GM23338 (cell line): ENCODE results near the gene EGLN3.
A peak's percentile ranks its signal among the peaks of the same experiment; 100 is the strongest.

ENCODE experiments used
- CREB1 ChIP-seq: fragments of 250-450 bp; sonication (Bioruptor Pico); IDR thresholded peaks from 2 replicates; pipeline ENCODE4 v1.5.0; 2020; ENCODE audit warnings: low read depth, mild to moderate bottlenecking, moderate library complexity
- CTCF ChIP-seq, 2 experiments: fragments of 200-600 bp in 1 of 2; sonication (generic) in 1 of 2; conservative IDR thresholded peaks; 2 replicates each; pipeline versions ENCODE4 v1.5.1 to v1.6.1; 2016 to 2017; ENCODE audit warnings: antibody characterized with exemption in 2 of 2, low read depth in 2 of 2, mild to moderate bottlenecking in 2 of 2, moderate library complexity in 1 of 2
- ETS1 ChIP-seq: IDR thresholded peaks from 2 replicates; pipeline ENCODE4 v1.6.1; 2016; ENCODE audit warnings: antibody characterized with exemption
- EZH2 ChIP-seq: fragments of 200-600 bp; sonication (generic); IDR thresholded peaks from one replicate; pipeline ENCODE4 v1.8.0; 2017; ENCODE audit warnings: antibody characterized with exemption, mild to moderate bottlenecking, low read depth; ENCODE audit not compliant: unreplicated experiment
- EZH2phosphoT487 ChIP-seq: fragments of 200-600 bp; sonication (generic); IDR thresholded peaks from one replicate; pipeline ENCODE4 v1.8.1; 2018; ENCODE audit warnings: antibody characterized with exemption; ENCODE audit not compliant: unreplicated experiment
- JUNB ChIP-seq: IDR thresholded peaks from one replicate; pipeline ENCODE4 v1.6.1; 2016; ENCODE audit warnings: antibody characterized with exemption; ENCODE audit not compliant: unreplicated experiment
- NANOG ChIP-seq: IDR thresholded peaks from 2 replicates; pipeline ENCODE4 v1.6.1; 2016; ENCODE audit warnings: antibody characterized with exemption, borderline replicate concordance
- POLR2AphosphoS5 ChIP-seq: IDR thresholded peaks from 2 replicates; pipeline ENCODE4 v1.6.1; 2016; ENCODE audit warnings: antibody characterized with exemption, low read depth
- REST ChIP-seq: IDR thresholded peaks from one replicate; pipeline ENCODE4 v1.6.1; 2018; ENCODE audit warnings: antibody characterized with exemption; ENCODE audit not compliant: unreplicated experiment
- STAT1 ChIP-seq: IDR thresholded peaks from one replicate; pipeline ENCODE4 v1.6.1; 2016; ENCODE audit warnings: antibody characterized with exemption; ENCODE audit not compliant: unreplicated experiment
- ZNF114 ChIP-seq: fragments of 250-450 bp; sonication (Bioruptor Pico); IDR thresholded peaks from 2 replicates; pipeline ENCODE4 v1.5.0; 2020; ENCODE audit warnings: mild to moderate bottlenecking, moderate library complexity
- ZNF331 ChIP-seq: fragments of 250-450 bp; sonication (Bioruptor Pico); IDR thresholded peaks from 2 replicates; pipeline ENCODE4 v1.5.0; 2020; ENCODE audit warnings: low read depth, mild to moderate bottlenecking, moderate library complexity

GRCh38 chr14:33950320-33951182 is at the start of gene EGLN3:
- TF ChIP-seq CTCF (conservative IDR thresholded peaks at IDR 0.05; ENCODE audit: low read depth in 2 of 2) (no peak), CREB1 (CRISPR knock-in tag) (peak; percentile 78), EZH2 (no peak), EZH2phosphoT487 (no peak), STAT1 (no peak), ZNF331 (CRISPR knock-in tag) (no peak), POLR2AphosphoS5 (peak; percentile 98), REST (peak; percentile 31), JUNB (no peak), ETS1 (no peak), NANOG (no peak), ZNF114 (CRISPR knock-in tag) (no peak)
